Neuronal stem cell (in vitro differentiated cells): Measurements from ENCODE around the gene MGMT.

Experiments
- DNase-seq: peaks from one replicate; pipeline ENCODE4 v3.0.0-alpha.2; 2013; ENCODE audit warnings: low spot score
- H2AFZ ChIP-seq: one replicate; pipeline ENCODE4 v1.6.1; 2013; ENCODE audit warnings: mild to moderate bottlenecking, low read length, inconsistent platforms
- H2AK5ac ChIP-seq: 2 replicates; pipeline ENCODE4 v1.6.1; 2013; ENCODE audit warnings: low read depth, mild to moderate bottlenecking, inconsistent platforms, low read length, moderate library complexity, mixed read lengths
- H2BK120ac ChIP-seq: 2 replicates; pipeline ENCODE4 v1.6.1; 2013; ENCODE audit warnings: low read depth, mild to moderate bottlenecking, inconsistent platforms, low read length, moderate library complexity, mixed read lengths
- H2BK12ac ChIP-seq: one replicate; pipeline ENCODE4 v1.6.1; 2013; ENCODE audit warnings: low read length, inconsistent platforms
- H2BK15ac ChIP-seq: 2 replicates; pipeline ENCODE4 v1.6.1; 2013; ENCODE audit warnings: mild to moderate bottlenecking, low read length, inconsistent platforms, mixed read lengths
- H2BK5ac ChIP-seq: one replicate; pipeline ENCODE4 v1.6.1; 2013; ENCODE audit warnings: inconsistent platforms, mild to moderate bottlenecking, low read length, moderate library complexity
- H3K14ac ChIP-seq: one replicate; pipeline ENCODE4 v1.6.1; 2013; ENCODE audit warnings: low read length, inconsistent platforms
- H3K18ac ChIP-seq: 2 replicates; pipeline ENCODE4 v1.6.1; 2013; ENCODE audit warnings: low read length, inconsistent platforms
- H3K23ac ChIP-seq: 2 replicates; pipeline ENCODE4 v1.6.1; 2013; ENCODE audit warnings: low read depth, mild to moderate bottlenecking, mixed read lengths, low read length, inconsistent platforms; ENCODE audit not compliant: poor library complexity
- H3K27ac ChIP-seq: replicated peaks from 3 replicates; pipeline ENCODE4 v1.5.1; 2013; ENCODE audit warnings: low read length, inconsistent platforms
- H3K27me3 ChIP-seq, 3 experiments: 2 replicates each; pipeline ENCODE4 v1.6.1; 2013; ENCODE audit warnings: low read length in 3 of 3, mild to moderate bottlenecking in 2 of 3, inconsistent platforms in 1 of 3, low read depth in 1 of 3, mixed read lengths in 1 of 3, moderate library complexity in 1 of 3; ENCODE audit not compliant: control insufficient read depth in 3 of 3, insufficient read depth in 3 of 3
- H3K36me3 ChIP-seq, 2 donors: replicated peaks in 1 of 2; 2 replicates each; pipeline ENCODE4 v1.6.1; 2013; ENCODE audit warnings: low read length in 2 of 2; ENCODE audit not compliant: control insufficient read depth in 2 of 2, insufficient read depth in 2 of 2
- H3K4ac ChIP-seq: 2 replicates; pipeline ENCODE4 v1.6.1; 2013; ENCODE audit warnings: inconsistent platforms, mild to moderate bottlenecking, low read length, moderate library complexity
- H3K4me1 ChIP-seq, 2 donors: 1 replicate in 1 of 2; 2 replicates in 1 of 2; pipeline ENCODE4 v1.6.1; 2013; ENCODE audit warnings: low read length in 2 of 2, low read depth in 1 of 2; ENCODE audit not compliant: control insufficient read depth in 2 of 2, insufficient read depth in 1 of 2
- H3K4me2 ChIP-seq: one replicate; pipeline ENCODE4 v1.6.1; 2013; ENCODE audit warnings: mild to moderate bottlenecking, low read length, inconsistent platforms; ENCODE audit not compliant: insufficient read depth, poor library complexity, severe bottlenecking
- H3K4me3 ChIP-seq, 2 donors: 2 replicates each; pipeline ENCODE4 v1.5.1; 2013; ENCODE audit warnings: low read length in 2 of 2, mild to moderate bottlenecking in 2 of 2, inconsistent platforms in 1 of 2, moderate library complexity in 1 of 2
- H3K79me1 ChIP-seq: one replicate; pipeline ENCODE4 v1.6.1; 2013; ENCODE audit warnings: low read depth, mild to moderate bottlenecking, inconsistent platforms, low read length, moderate library complexity
- H3K9ac ChIP-seq: one replicate; pipeline ENCODE4 v1.6.1; 2013; ENCODE audit warnings: mild to moderate bottlenecking, low read depth, low read length, inconsistent platforms; ENCODE audit not compliant: poor library complexity
- H3K9me3 ChIP-seq, 2 donors: replicated peaks in 1 of 2; 2 replicates each; pipeline versions ENCODE3 to v1.6.1; 2013; ENCODE audit warnings: low read length in 2 of 2, mild to moderate bottlenecking in 2 of 2, inconsistent platforms in 1 of 2, low read depth in 1 of 2, mixed read lengths in 1 of 2, moderate library complexity in 1 of 2; ENCODE audit not compliant: control insufficient read depth in 2 of 2, insufficient read depth in 1 of 2
- H4K8ac ChIP-seq: one replicate; pipeline ENCODE4 v1.6.1; 2013; ENCODE audit warnings: low read depth, mild to moderate bottlenecking, inconsistent platforms, low read length, moderate library complexity
- H4K91ac ChIP-seq: one replicate; pipeline ENCODE4 v1.6.1; 2013; ENCODE audit warnings: low read length, low read depth, mild to moderate bottlenecking, inconsistent platforms; ENCODE audit not compliant: poor library complexity
- WGBS, 2 donors: extraction: QIAGEN DNeasy Blood & Tissue Kit; methylation state at CpG; one replicate each; pipeline ENCODE4 v1.1.7; 2013; ENCODE audit warnings: missing lambda C conversion rate in 2 of 2, mixed read lengths in 1 of 2; ENCODE audit not compliant: insufficient read length in 2 of 2, insufficient replicate concordance in 1 of 2; ENCODE audit errors: extremely low coverage in 2 of 2; 5-methylcytosine and 5-hydroxymethylcytosine counted together

MGMT gene

DNA sequence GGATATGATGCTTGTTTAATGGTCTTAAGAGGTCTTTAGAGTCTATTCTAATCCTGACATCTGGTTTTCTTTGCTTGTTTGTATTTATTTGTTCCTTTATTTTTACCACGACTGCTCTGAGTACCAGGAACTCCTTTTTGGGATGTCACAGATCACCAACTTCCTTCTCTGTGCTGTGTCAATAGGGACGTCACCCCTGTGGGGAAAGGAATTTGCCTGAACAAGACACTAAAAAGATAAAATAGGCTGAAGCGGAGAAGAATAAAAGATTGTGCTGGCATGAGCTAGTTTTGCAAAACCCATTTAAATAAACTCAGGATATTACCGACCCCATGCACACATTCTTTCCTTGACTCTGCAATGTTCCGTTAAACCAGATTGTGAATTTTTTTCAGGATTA lies 27.7 kb downstream of the MGMT start:
- Histone ChIP-seq H2AFZ (no peak overlapping the region), H2BK120ac (no peak overlapping the region), H3K4me2 (no peak overlapping the region), H3K27me3 (no peaks in the 10 kb centered on the region), H4K8ac (no peak overlapping the region), H3K9me3 (peaks cover 12 to 43% of the 10 kb centered on the region in 2 donors), H3K23ac (no peak overlapping the region), H3K14ac (no peak overlapping the region), H3K79me1 (no peaks in the 10 kb centered on the region), H4K91ac (no peak overlapping the region), H3K36me3 (no peaks in the 10 kb centered on the region), H2BK12ac (no peak overlapping the region), H3K9ac (no peak overlapping the region), H3K4ac (no peak overlapping the region), H2AK5ac (no peak overlapping the region), H2BK15ac (no peak overlapping the region), H3K4me3 (no peak overlapping the region), H3K18ac (no peak overlapping the region), H3K27ac (no peak overlapping the region), H2BK5ac (no peak overlapping the region), H3K4me1 (peaks cover 3 to 6% of the 10 kb centered on the region in 2 donors)
- WGBS, 2 donors = no CpG with 5 or more reads among the region's 5 CpGs
- DNase-seq = peak; percentile 32

DNA sequence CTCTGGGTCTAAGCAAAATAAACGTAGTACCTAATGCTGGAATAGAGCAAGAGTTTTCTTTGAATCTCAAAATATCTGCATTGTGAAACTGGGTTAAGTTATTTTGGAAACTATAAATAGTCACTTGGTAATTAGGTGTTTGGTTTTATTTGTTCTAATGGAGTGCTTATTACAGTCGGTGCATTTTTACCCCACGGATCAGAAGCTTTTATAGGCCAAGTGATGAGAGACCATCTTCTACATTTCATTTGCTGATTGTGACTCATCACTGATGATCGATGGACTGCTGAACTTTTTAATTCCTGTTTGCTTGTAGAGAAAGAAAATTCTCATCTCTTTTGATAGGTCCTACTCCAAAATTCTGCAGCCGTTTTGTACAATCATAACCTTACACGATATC lies 28.2 kb downstream of the MGMT start:
- H3K27ac ChIP-seq = no peak overlapping the region
- H3K23ac ChIP-seq = no peak overlapping the region
- no peak overlapping the region for H2BK12ac ChIP-seq
- no peak overlapping the region for H2BK120ac ChIP-seq
- H4K8ac ChIP-seq = no peak overlapping the region
- H3K27me3 ChIP-seq = no peaks in the 10 kb centered on the region
- H3K9ac ChIP-seq = no peak overlapping the region
- no peak overlapping the region for H3K14ac ChIP-seq
- H3K18ac ChIP-seq = no peak overlapping the region
- H2AK5ac ChIP-seq = no peak overlapping the region
- no peak overlapping the region for H2AFZ ChIP-seq
- no peak overlapping the region for H3K4ac ChIP-seq
- no peak for DNase-seq
- no CpG with 5 or more reads among the region's 6 CpGs for WGBS, 2 donors
- H2BK15ac ChIP-seq = no peak overlapping the region
- H4K91ac ChIP-seq = no peak overlapping the region
- H3K4me2 ChIP-seq = no peak overlapping the region
- H3K9me3 ChIP-seq = peaks cover 12 to 43% of the 10 kb centered on the region in 2 donors
- no peaks in the 10 kb centered on the region for H3K36me3 ChIP-seq
- H2BK5ac ChIP-seq = no peak overlapping the region
- H3K4me3 ChIP-seq = no peak overlapping the region
- H3K4me1 ChIP-seq = peaks cover 3 to 6% of the 10 kb centered on the region in 2 donors
- H3K79me1 ChIP-seq = no peaks in the 10 kb centered on the region

- Histone ChIP-seq H3K4me3 (no peak overlapping the region), H3K27ac (no peak overlapping the region), H3K4me2 (no peak overlapping the region), H3K4ac (no peak overlapping the region), H2BK5ac (no peak overlapping the region), H2BK15ac (no peak overlapping the region), H3K18ac (no peak overlapping the region), H3K36me3 (no peaks in the 10 kb centered on the region), H2BK12ac (no peak overlapping the region), H3K4me1 (peaks cover 3 to 6% of the 10 kb centered on the region in 2 donors), H4K8ac (no peak overlapping the region), H3K14ac (no peak overlapping the region), H3K9ac (no peak overlapping the region), H2BK120ac (no peak overlapping the region), H3K27me3 (no peaks in the 10 kb centered on the region), H4K91ac (no peak overlapping the region), H2AFZ (no peak overlapping the region), H2AK5ac (no peak overlapping the region), H3K23ac (no peak overlapping the region), H3K79me1 (no peaks in the 10 kb centered on the region), H3K9me3 (peaks cover 12 to 42% of the 10 kb centered on the region in 2 donors)
- WGBS, 2 donors = no CpG with 5 or more reads among the region's 8 CpGs
- DNase-seq = peak; percentile 12
These were observed 28.7 kb downstream of the MGMT start for GRCh38 chr10:129495698-129496097.

DNA sequence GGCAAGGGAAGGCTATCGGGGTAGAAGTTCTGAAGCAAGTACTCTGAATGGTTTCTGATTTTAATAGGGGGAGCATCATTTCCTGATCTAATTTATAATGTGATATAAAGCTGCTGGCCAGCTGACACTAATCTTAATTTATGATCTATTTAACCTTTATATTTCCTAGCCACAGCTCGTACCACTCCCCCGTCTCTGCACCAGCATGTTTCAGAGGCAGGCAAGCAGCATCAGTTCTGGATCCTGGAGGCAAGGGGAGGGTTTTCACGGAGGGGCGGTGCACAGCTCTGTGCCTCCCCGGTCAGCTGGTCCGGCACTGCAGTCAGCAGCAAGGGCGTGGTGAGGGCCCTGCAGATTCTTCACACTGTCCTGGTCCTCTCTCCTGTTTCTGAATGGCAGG lies 30.0 kb downstream of the MGMT start:
- peaks cover 8 to 30% of the 10 kb centered on the region in 2 donors for H3K9me3 ChIP-seq

More for the DNA sequence above, 30.0 kb downstream of the MGMT start:
- Histone ChIP-seq H3K4me3 (no peak overlapping the region), H3K79me1 (no peaks in the 10 kb centered on the region), H3K9ac (no peak overlapping the region), H3K4me1 (peaks cover 3 to 6% of the 10 kb centered on the region in 2 donors), H3K36me3 (no peaks in the 10 kb centered on the region), H2BK12ac (no peak overlapping the region), H2BK5ac (no peak overlapping the region), H3K27ac (no peak overlapping the region), H2AFZ (no peak overlapping the region), H4K8ac (no peak overlapping the region), H2BK120ac (no peak overlapping the region), H3K14ac (no peak overlapping the region), H2AK5ac (no peak overlapping the region), H3K4ac (no peak overlapping the region), H3K18ac (no peak overlapping the region), H3K27me3 (no peaks in the 10 kb centered on the region), H4K91ac (no peak overlapping the region), H3K23ac (no peak overlapping the region), H2BK15ac (no peak overlapping the region), H3K4me2 (no peak overlapping the region)
- no CpG with 5 or more reads among the region's 8 CpGs for WGBS, 2 donors
- DNase-seq = no peak
